GM15510 (cell line): Measurements from ENCODE around the gene NT5C2.

Experiments
- POLR2A ChIP-seq: IDR thresholded peaks from 3 replicates; pipeline ENCODE4 v1.6.1; 2011; ENCODE audit warnings: borderline replicate concordance; ENCODE audit not compliant: insufficient read length; ENCODE audit errors: extremely low read depth

NT5C2 gene

DNA sequence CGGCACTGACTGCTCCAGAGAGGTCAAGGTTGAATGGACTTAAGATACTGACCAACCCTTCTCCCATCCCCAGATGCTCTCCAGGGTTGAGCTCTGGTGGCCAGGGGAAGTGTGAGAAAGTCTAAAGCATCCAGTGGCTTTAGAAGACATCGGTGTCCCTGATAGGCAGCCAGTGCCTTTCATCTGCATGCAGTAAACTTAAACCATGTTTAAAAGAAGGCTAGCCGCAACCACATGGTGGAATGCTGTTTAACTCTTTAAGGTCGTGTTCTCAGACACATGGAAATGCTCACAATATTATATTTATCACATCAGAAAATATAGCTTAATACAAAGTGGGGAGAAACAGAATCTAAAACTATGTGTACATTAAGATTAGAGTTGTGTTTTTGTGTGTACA is 138.0 kb downstream of the NT5C2 start:
- no peak for TF ChIP-seq POLR2A

DNA sequence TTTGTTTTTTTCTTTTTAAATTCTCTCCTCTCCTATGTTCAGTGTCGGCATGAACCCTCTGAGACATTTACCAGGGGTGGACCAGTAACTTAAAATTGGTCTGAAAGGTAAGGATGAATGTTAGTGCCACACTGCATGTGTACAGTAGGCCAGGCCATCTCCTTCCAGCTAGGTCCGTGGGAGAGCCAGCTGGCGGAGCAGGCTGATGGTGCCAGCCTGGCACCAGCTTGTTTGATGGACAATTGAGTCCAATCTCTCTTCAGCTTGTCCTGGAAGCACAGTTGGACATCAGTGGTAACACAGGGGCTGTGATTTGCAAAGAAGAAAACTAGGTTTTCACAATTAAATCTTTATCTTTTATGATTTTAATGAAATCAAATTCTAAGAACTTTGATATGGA is 138.5 kb downstream of the NT5C2 start:
- TF ChIP-seq POLR2A: no peak

DNA sequence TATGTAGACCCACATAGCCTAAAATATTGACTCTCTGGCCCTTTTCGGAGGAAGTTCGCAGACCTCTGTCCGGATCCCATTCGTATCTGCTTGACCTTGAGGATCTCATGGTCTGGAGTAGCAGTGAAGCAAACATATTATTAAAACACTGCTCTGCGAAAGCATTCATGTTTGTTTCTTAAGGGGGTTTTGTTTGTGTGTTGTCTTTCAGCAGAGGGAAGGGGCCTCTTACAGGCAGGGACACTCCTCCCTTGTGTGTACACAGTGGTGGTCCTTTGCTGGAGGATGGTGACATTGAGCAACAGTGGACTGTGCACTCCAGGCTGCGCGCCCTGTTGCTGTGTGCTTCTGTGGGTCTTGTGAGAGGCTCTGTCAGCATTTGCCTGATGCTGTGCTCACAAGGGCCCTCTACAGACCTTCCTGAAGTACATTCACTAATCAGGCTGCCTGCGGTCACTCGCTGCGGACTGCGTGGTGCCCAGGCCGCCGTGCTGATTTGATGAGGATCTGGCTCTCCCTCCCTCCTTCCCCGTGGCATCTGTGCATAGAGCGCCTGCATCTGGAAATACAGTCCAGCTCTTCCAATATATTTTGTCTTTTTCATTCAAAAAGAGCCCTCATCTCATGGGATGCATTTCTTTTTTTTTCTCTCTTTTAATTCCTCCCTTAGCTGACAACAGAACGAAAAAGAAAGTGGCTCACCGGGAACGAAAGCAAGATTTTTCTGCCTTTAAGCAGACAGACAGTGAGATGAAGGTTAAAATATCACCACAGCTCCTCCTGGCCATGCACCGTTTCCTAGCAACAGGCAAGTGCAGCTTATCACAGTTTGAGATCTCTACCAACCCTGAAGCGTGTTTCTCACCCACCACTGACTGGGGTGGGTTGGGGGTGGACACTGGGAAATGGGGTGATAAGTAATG is 139.2 kb downstream of the NT5C2 start:
- no peak for TF ChIP-seq POLR2A

DNA sequence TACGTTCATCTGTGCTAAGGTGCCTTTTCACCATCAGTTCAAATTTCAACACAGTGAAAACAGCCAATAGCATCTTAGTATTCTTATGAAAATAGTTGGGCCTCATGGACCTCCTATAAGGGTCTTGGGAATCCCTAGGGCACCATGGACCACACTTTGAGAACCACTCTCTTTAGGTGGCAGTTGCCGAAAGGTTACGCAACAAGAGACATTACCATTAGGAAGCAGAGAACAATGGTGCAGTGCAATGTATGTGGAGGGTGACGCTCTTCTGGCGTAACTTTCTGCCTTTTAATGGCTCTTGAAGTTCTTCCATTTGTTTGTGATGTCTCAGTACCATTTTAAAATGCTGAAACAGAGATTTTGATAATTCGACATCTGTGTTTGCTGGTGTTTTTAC is 143.8 kb downstream of the NT5C2 start:
- TF ChIP-seq POLR2A: no peak

DNA sequence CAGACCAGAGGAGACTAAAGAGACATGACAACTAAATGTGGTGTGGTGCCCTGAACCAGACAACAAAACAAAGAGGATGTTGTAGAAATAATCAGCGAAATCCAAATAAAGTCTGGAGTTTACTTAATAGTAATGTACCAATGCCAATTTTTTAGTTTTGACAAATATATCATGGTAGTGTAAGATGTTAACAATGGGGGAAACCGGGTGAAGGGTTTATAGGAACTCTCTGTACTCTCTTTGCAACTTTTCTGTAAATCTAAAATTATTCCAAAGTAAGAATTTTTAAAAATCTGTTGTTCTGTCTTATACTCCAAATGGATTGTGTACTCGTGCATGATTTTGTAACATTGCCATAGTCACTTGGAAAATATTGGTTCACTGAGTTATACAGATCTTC is 145.7 kb downstream of the NT5C2 start:
- no peak for TF ChIP-seq POLR2A

DNA sequence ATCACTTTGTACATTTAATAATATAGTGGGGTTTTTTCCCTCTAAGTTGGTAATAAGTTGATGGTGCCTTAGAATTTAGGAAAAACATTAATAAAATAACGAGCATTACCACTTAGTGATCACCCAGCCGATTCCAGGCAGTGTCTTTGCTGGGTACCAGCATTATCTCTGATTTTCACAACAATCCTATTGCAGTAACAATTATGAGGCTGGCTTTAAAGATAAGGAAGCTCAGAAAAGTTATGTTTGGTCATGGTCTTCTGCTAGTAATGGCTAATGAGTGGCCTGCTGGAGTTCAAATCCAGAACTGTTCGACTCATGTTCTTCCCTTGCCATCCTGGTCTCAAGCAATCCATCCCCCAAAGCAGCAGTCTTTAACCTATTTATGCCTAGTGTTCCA is 147.1 kb downstream of the NT5C2 start:
- no peak for TF ChIP-seq POLR2A

DNA sequence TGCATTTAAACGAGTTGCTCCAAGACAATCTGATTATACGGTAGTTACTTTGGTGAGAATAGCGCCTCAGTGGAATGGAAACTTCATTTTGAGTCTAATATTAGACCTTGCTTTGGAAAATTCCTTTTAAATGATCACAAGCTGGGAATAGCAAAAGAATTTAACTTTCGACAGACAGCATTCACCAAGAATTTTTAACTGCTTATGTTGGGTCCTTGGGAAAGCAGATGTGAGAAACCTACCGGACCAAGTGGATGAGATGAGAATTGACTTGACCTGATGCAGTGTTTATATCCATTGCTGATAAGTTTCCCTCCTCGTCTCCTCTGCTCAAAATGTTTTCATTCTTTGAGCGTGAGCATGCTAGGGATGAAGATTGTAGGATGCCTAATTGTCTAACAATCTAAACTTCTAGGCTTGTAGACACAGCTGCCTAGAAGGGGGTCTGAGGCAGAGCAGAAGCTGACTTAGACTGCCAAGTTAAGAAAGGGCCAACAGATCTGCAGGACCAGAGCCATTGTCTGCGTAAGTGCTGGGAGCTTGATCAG is 148.1 kb downstream of the NT5C2 start:
- TF ChIP-seq POLR2A: no peak

DNA sequence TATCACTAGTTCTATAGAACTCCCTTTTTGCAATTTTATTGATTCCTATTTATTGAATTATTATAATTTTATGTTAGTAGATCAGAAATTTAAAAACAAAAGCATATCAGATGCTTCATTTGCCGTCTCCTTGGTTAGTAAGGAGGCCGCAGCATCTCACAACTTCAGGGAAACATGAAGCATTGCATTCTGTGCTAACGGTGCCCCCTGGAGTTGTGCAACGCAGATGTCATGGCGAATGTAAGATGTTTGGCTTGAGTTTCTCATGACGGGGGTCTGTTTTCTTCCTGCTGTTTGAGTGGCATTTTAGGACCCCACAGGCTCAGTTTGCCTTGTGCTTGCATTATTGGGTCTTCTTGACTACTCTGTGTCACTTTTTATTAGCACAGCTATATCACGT is 150.2 kb downstream of the NT5C2 start:
- TF ChIP-seq POLR2A: no peak

DNA sequence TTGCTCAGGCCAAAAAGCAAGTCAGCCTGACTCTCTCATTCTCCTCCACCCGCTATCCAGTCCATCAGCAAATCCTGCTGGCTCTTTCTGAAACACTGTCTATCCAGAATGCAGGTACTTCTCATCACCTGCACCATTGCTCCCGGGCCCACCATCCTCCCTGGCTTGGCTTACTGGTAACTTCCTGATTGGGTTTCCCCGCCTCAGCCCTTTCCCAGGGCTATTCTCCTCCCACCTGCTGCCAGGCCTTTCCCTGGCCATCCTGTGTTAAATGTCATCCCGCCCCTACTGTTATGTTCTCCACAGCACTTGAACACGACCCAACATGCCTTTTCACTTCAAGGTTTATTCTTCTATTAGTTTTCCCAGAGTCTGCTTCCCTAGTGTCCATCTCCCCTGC is 150.9 kb downstream of the NT5C2 start:
- TF ChIP-seq POLR2A: no peak

DNA sequence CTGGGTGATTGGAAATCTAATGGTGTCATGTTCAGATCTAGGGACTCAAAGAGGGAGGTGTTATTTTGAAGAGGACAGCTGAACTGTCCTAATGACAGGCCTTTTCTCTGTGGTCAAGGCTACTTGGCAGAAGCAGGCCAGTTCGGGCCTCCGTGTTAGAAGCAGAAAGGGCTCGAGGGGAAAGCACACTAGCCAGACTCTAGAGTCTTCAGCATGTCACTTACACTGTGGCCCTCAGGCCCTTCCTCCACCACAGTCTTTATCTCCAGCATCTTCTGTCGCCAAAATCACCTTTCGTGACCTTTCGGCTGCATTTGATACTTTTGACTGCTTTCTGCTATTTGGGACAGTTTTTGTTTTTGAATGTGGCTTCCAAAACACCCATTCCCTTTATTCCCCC is 151.7 kb downstream of the NT5C2 start:
- no peak for TF ChIP-seq POLR2A

DNA sequence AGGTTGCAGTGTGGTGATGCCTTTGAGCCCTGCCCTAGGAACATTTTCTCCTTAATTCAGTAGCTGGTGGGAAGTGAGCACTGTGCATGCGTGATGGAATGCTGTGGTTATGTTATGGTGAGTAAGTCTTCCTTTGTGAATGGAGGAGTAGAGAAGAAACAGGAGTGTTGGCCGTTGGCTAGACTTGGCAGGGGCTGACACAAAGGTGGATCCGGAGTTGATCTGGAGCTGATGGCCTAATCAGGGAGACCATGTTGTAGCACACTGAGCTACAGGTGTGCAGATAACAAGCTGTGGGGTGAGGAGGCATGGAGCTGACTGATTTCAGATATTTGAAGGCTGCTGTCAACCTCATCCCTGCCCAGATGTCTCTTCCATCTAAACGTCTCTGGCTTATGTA is 152.7 kb downstream of the NT5C2 start:
- TF ChIP-seq POLR2A: no peak

DNA sequence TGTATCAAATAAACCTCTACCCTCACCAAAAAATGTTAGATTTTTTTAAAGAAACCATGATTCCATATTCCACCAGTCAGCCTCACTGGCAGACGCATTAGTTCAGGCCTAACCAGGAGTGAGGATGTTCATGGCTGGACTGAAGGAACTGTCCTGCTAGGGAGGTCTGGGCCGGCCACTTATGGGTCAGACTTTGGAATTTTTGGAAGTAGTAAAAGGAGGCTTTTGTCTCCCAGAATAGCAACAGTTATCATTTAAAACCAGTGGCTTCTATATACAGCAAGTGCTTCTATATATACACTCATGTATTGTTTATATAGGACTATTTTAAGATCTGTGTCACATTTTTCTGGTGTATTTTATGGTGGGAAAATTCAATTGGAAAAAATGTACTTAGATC is 154.5 kb downstream of the NT5C2 start:
- TF ChIP-seq POLR2A: no peak
